ENCODE results near the gene CCL17. TPM values are rescaled to one million over a fixed set of nuclear protein-coding genes. Genes with fewer than 3 reads are reported as not detected.
A peak's percentile ranks its signal among the peaks of the same experiment; 100 is the strongest.

Gene CCL17
- polyA plus RNA-seq, 1 experiment = not detected

GRCh38 chr16:57366544-57367040, 38.0 kb upstream of the CCL17 start:
- Histone ChIP-seq H3K4me3 (ENCODE audit: low read depth, low read length) (no peak overlapping the region), H3K27me3 (ENCODE audit: control insufficient read depth, insufficient read depth, low read length) (peaks cover 53% of the 10 kb centered on the region), H3K27ac (ENCODE audit: low read depth, low read length) (no peak overlapping the region), H3K9me3 (ENCODE audit: control insufficient read depth, insufficient read depth, low read length) (no peaks in the 10 kb centered on the region)
- POLR2A ChIA-PET = no interaction called here
- TF ChIP-seq CTCF (IDR thresholded peaks at IDR 0.05; ENCODE audit: low read depth, low read length) = no peak
- DNase-seq (ENCODE audit: low read depth, low spot score) = no peak
- CTCF ChIA-PET = no interaction called here

- Histone ChIP-seq H3K27ac (ENCODE audit: low read depth, low read length) (no peak overlapping the region), H3K27me3 (ENCODE audit: control insufficient read depth, insufficient read depth, low read length) (peaks cover 52% of the 10 kb centered on the region), H3K4me3 (ENCODE audit: low read depth, low read length) (no peak overlapping the region), H3K9me3 (ENCODE audit: control insufficient read depth, insufficient read depth, low read length) (no peaks in the 10 kb centered on the region; the same call in 1 of the 2 replicates)
- CTCF ChIA-PET = no interaction called here
- no peak for DNase-seq (ENCODE audit: low read depth, low spot score)
- no peak for TF ChIP-seq CTCF (IDR thresholded peaks at IDR 0.05; ENCODE audit: low read depth, low read length)
- POLR2A ChIA-PET = interaction anchor here (0.6 kb wide), 1 partner anchor 26 kb away, joined by 5 read pairs; no protein-coding TSS in a partner anchor
These were observed 37.3 kb upstream of the CCL17 start for GRCh38 chr16:57367116-57367752.

GRCh38 chr16:57371494-57372371, 32.8 kb upstream of the CCL17 start:
- no peak for TF ChIP-seq CTCF (IDR thresholded peaks at IDR 0.05; ENCODE audit: low read depth, low read length)
- POLR2A ChIA-PET = no interaction called here
- Histone ChIP-seq H3K9me3 (ENCODE audit: control insufficient read depth, insufficient read depth, low read length) (no peaks in the 10 kb centered on the region; the same call in 1 of the 2 replicates), H3K27ac (ENCODE audit: low read depth, low read length) (no peak overlapping the region), H3K27me3 (ENCODE audit: control insufficient read depth, insufficient read depth, low read length) (peaks cover 29% of the 10 kb centered on the region), H3K4me3 (ENCODE audit: low read depth, low read length) (no peak overlapping the region)
- CTCF ChIA-PET = interaction anchor here (0.9 kb wide), 1 partner anchor 45 kb away, joined by 3 read pairs; no protein-coding TSS in a partner anchor
- DNase-seq (ENCODE audit: low read depth, low spot score) = no peak

- ChIA-PET POLR2A (no interaction called here), CTCF (interaction anchor here (0.9 kb wide), 1 partner anchor 44 kb away, joined by 3 read pairs; no protein-coding TSS in a partner anchor)
- Histone ChIP-seq H3K27me3 (ENCODE audit: control insufficient read depth, insufficient read depth, low read length) (peaks cover 24% of the 10 kb centered on the region), H3K9me3 (ENCODE audit: control insufficient read depth, insufficient read depth, low read length) (no peaks in the 10 kb centered on the region; the same call in 1 of the 2 replicates), H3K4me3 (ENCODE audit: low read depth, low read length) (peak within 1 kb of the TSS; percentile 46), H3K27ac (ENCODE audit: low read depth, low read length) (no peak within 1 kb of the TSS)
- 0 out of 2 replicates have a peak, but pooled peaks have one; percentile 13 for TF ChIP-seq CTCF (IDR thresholded peaks at IDR 0.05; ENCODE audit: low read depth, low read length)
- no peak for DNase-seq (ENCODE audit: low read depth, low spot score)
These were observed 32.0 kb upstream of the CCL17 start, which contains the start of gene CX3CL1 for GRCh38 chr16:57372372-57373116. CX3CL1 (plus strand) TSS chr16:57372490; CDS start chr16:57372569, 79 bp downstream.

Data from AG04450 (cell line).